ENCODE data around the gene RGPD3.

GRCh38 chr2:106343274-106343673, 124.9 kb downstream of the RGPD3 start:
- TF ChIP-seq EZH2 (IDR thresholded peaks at IDR 0.05; ENCODE audit: borderline replicate concordance): no peak
- no peak for TF ChIP-seq CTCF (IDR thresholded peaks at IDR 0.05; ENCODE audit: poor library complexity)
